GM12874 (cell line): ENCODE measurements around the gene KIF25.

Source experiments
- CTCF ChIP-seq: IDR thresholded peaks from 2 replicates; pipeline ENCODE4 v1.5.1; 2011; ENCODE audit warnings: low read depth, mild to moderate bottlenecking, control low read depth, low read length, moderate library complexity; ENCODE audit not compliant: insufficient read depth

The KIF25 gene

GRCh38 chr6:168051648-168052047 is 54.2 kb downstream of the KIF25 start:
- no peak for TF ChIP-seq CTCF

GRCh38 chr6:168052291-168052891 is 54.9 kb downstream of the KIF25 start:
- TF ChIP-seq CTCF: no peak

GRCh38 chr6:168053086-168053956 is 55.9 kb downstream of the KIF25 start:
- TF ChIP-seq CTCF: no peak

GRCh38 chr6:168053957-168054471 is 56.5 kb downstream of the KIF25 start:
- no peak for TF ChIP-seq CTCF

GRCh38 chr6:168054765-168055560 is 57.5 kb downstream of the KIF25 start:
- TF ChIP-seq CTCF: no peak

- no peak for TF ChIP-seq CTCF
These were observed 58.4 kb downstream of the KIF25 start for GRCh38 chr6:168055696-168056489.
